Fibroblast of lung (primary cell): ENCODE data around the gene SYT13. TPM values are rescaled to one million over a fixed set of nuclear protein-coding genes. Genes with fewer than 3 reads are reported as not detected.

Experiments used
- DNase-seq, 2 donors: peaks; one replicate each; pipeline versions ENCODE4 v3.0.0 to v3.0.0-alpha.2; 2010; ENCODE audit warnings: low read depth in 2 of 2
- H2AFZ ChIP-seq: 2 replicates; pipeline ENCODE4 v1.5.1; 2012; ENCODE audit warnings: low read length, control low read depth, inconsistent platforms
- H3K27ac ChIP-seq: 2 replicates; pipeline ENCODE4 v1.5.1; 2011; ENCODE audit warnings: low read length, control low read depth; ENCODE audit not compliant: insufficient read depth
- H3K27me3 ChIP-seq: 2 replicates; pipeline ENCODE4 v1.5.1; 2011; ENCODE audit warnings: mild to moderate bottlenecking, low read length; ENCODE audit not compliant: control insufficient read depth, insufficient read depth
- H3K36me3 ChIP-seq: 2 replicates; pipeline ENCODE4 v1.5.1; 2011; ENCODE audit warnings: low read length; ENCODE audit not compliant: control insufficient read depth, insufficient read depth
- H3K4me1 ChIP-seq: 2 replicates; pipeline ENCODE4 v1.5.1; 2011; ENCODE audit warnings: low read length; ENCODE audit not compliant: control insufficient read depth, insufficient read depth; ENCODE audit errors: extremely low read depth
- H3K4me2 ChIP-seq: 2 replicates; pipeline ENCODE4 v1.5.1; 2011; ENCODE audit warnings: low read length, control low read depth; ENCODE audit not compliant: insufficient read depth; ENCODE audit errors: extremely low read depth
- H3K4me3 ChIP-seq, 4 experiments: fragments of 200-600 bp in 1 of 4; sonication (generic) in 1 of 4; replicated peaks in 1 of 4; 2 replicates each; pipeline ENCODE4 v1.5.1; 2011 to 2016; ENCODE audit warnings: low read length in 4 of 4, low read depth in 3 of 4, mild to moderate bottlenecking in 3 of 4, control low read depth in 2 of 4, inconsistent platforms in 1 of 4, mixed read lengths in 1 of 4; ENCODE audit not compliant: insufficient read depth in 1 of 4; ENCODE audit errors: control extremely low read depth in 1 of 4
- H3K79me2 ChIP-seq: 2 replicates; pipeline ENCODE4 v1.5.1; 2012; ENCODE audit warnings: mild to moderate bottlenecking, low read length, inconsistent platforms; ENCODE audit not compliant: control insufficient read depth, insufficient read depth
- H3K9ac ChIP-seq: 2 replicates; pipeline ENCODE4 v1.5.1; 2011; ENCODE audit warnings: mild to moderate bottlenecking, low read length, control low read depth; ENCODE audit not compliant: insufficient read depth
- H3K9me3 ChIP-seq: 2 replicates; pipeline ENCODE4 v1.5.1; 2012; ENCODE audit warnings: low read depth, low read length; ENCODE audit not compliant: control insufficient read depth, insufficient read depth
- H4K20me1 ChIP-seq: 2 replicates; pipeline ENCODE4 v1.5.1; 2011; ENCODE audit warnings: low read length; ENCODE audit not compliant: control insufficient read depth, insufficient read depth; ENCODE audit errors: extremely low read depth
- CTCF ChIP-seq, 2 donors: IDR thresholded peaks in 1 of 2; conservative IDR thresholded peaks in 1 of 2; 1 replicate in 1 of 2; 2 replicates in 1 of 2; pipeline ENCODE4 v1.5.1; 2011 to 2012; ENCODE audit warnings: low read length in 2 of 2, control low read depth in 1 of 2, inconsistent platforms in 1 of 2, low read depth in 1 of 2, mild to moderate bottlenecking in 1 of 2
- EZH2 ChIP-seq: IDR thresholded peaks from 2 replicates; pipeline ENCODE4 v1.5.1; 2012; ENCODE audit warnings: low read length, control low read depth, mild to moderate bottlenecking; ENCODE audit errors: missing control alignments
- polyA plus RNA-seq, 2 donors: library from polyadenylated mRNA; depleted of rRNA in 1 of 2; stranded (reverse) in 1 of 2; unstranded in 1 of 2; fragments of >200 nt; gene quantifications; 2 replicates each; pipeline ENCODE4 v1.2.1, GENCODE V29; 2011 to 2012; ENCODE audit warnings: missing spikeins in 1 of 2
- total RNA-seq: library from RNA; depleted of rRNA; stranded (reverse); fragments of >200 nt; gene quantifications from 2 replicates; pipeline ENCODE4 v1.2.1, GENCODE V29; 2014

The SYT13 gene
- total and polyA plus RNA-seq, 2 donors (not counting 1 experiment from before 2014, with no cell fraction given), result not detected

GRCh38 chr11:45304992-45305335 is 18.8 kb upstream of the SYT13 start:
- Histone ChIP-seq H3K4me3 (no peak overlapping the region), H3K9me3 (no peaks in the 10 kb centered on the region), H3K36me3 (no peaks in the 10 kb centered on the region), H3K79me2 (no peaks in the 10 kb centered on the region), H2AFZ (no peak overlapping the region), H3K4me2 (no peak overlapping the region), H4K20me1 (no peaks in the 10 kb centered on the region), H3K27ac (no peak overlapping the region), H3K4me1 (no peaks in the 10 kb centered on the region), H3K27me3 (peaks cover 4% of the 10 kb centered on the region), H3K9ac (no peak overlapping the region)
- DNase-seq, result no peak
- TF ChIP-seq EZH2, result no peak

- Histone ChIP-seq H3K4me3 (no peak overlapping the region), H3K4me2 (no peak overlapping the region), H3K36me3 (no peaks in the 10 kb centered on the region), H2AFZ (no peak overlapping the region), H3K4me1 (no peaks in the 10 kb centered on the region), H3K9me3 (no peaks in the 10 kb centered on the region), H4K20me1 (no peaks in the 10 kb centered on the region), H3K9ac (no peak overlapping the region), H3K27me3 (peaks cover 4% of the 10 kb centered on the region), H3K79me2 (no peaks in the 10 kb centered on the region), H3K27ac (no peak overlapping the region)
- no peak for DNase-seq
- TF ChIP-seq EZH2 (no peak), CTCF (conservative IDR thresholded peaks at IDR 0.05 in 1 of 2, IDR thresholded peaks at IDR 0.05 in 1 of 2; ENCODE audit: low read depth in 1 of 2, low read length in 2 of 2) (no peak)
Measured at GRCh38 chr11:45304111-45304991, 18.2 kb upstream of the SYT13 start.

- no peak overlapping the region for H3K4me3 ChIP-seq
- H3K9ac ChIP-seq, result no peak overlapping the region
- no peaks in the 10 kb centered on the region for H3K9me3 ChIP-seq
- no peaks in the 10 kb centered on the region for H3K36me3 ChIP-seq
- H3K27ac ChIP-seq, result no peak overlapping the region
- H4K20me1 ChIP-seq, result no peaks in the 10 kb centered on the region
- H2AFZ ChIP-seq, result no peak overlapping the region
- no peak for DNase-seq
- no peak for TF ChIP-seq CTCF (conservative IDR thresholded peaks at IDR 0.05 in 1 of 2, IDR thresholded peaks at IDR 0.05 in 1 of 2; ENCODE audit: low read depth in 1 of 2, low read length in 2 of 2)
- TF ChIP-seq EZH2, result no peak
- no peaks in the 10 kb centered on the region for H3K4me1 ChIP-seq
- no peak overlapping the region for H3K4me2 ChIP-seq
- H3K79me2 ChIP-seq, result no peaks in the 10 kb centered on the region
- H3K27me3 ChIP-seq, result peaks cover 4% of the 10 kb centered on the region
Measured at GRCh38 chr11:45303316-45303715, 17.2 kb upstream of the SYT13 start.
